ENCODE measurements around the gene LETMD1. TPM values are rescaled to one million over a fixed set of nuclear protein-coding genes. Genes with fewer than 3 reads are reported as not detected.
"Not testable (repeated sequence)": the region's sequence is repeated elsewhere in the genome, so short reads cannot be mapped to it uniquely, and the experiment has no call there.

LETMD1 gene
- total RNA-seq, 1 donor: 63.4 TPM

DNA sequence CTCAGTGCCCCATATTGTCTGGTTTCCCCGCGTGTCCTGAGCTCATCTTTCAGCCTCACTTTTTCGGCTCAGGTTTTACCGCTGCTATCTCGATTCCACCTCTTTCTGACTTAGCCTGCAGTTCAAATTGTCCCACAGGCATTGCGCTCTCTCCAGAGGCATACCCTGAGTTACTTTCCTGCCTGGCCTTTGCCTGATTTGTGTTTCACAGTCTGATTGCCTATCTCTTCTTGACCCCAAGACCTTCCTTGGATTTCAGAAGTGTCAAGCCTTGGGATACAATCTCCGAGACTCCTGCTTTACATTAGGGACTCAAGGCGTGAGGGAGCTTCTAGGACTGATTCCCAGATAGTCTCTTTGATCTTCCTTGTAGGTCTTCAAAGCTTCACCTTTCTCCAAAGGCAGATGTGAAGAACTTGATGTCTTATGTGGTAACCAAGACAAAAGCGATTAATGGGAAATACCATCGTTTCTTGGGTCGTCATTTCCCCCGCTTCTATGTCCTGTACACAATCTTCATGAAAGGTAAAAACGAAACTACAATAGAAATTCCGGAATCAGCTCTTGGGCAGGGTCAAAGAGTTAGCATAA, 629 bp downstream of the LETMD1 start:
- Histone ChIP-seq H3K4me1 (ENCODE audit: insufficient read depth, low read length) (peaks cover 16% of the 10 kb centered on the region), H3K27me3 (ENCODE audit: insufficient read depth, low read length) (no peaks in the 10 kb centered on the region), H3K4me3 (ENCODE audit: low read length) (peak overlapping the region; percentile 69), H3K9me3 (ENCODE audit: low read depth, low read length) (no peaks in the 10 kb centered on the region)

DNA sequence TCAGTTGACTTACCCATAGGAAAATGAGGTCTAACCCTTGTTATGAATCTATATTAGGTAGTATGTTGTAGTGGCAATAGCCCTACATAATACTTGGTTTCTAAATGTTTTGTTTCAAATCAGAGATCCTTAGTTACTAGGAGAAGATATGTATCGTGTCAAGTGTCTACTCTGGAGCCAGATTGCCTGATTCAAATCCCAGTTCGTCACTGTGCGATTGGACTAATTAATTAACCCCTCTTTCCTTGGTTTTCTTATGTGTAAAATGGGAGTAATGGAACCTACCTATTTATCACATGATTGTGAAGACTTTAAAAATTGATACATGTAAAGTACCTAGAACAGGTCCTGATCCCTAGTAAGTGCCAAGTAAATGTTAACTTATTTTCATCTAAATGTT, 1.4 kb downstream of the LETMD1 start:
- H3K9me3 ChIP-seq (ENCODE audit: low read depth, low read length): no peaks in the 10 kb centered on the region
- peaks cover 16% of the 10 kb centered on the region for H3K4me1 ChIP-seq (ENCODE audit: insufficient read depth, low read length)
- H3K27me3 ChIP-seq (ENCODE audit: insufficient read depth, low read length): no peaks in the 10 kb centered on the region
- no peak overlapping the region for H3K4me3 ChIP-seq (ENCODE audit: low read length)

DNA sequence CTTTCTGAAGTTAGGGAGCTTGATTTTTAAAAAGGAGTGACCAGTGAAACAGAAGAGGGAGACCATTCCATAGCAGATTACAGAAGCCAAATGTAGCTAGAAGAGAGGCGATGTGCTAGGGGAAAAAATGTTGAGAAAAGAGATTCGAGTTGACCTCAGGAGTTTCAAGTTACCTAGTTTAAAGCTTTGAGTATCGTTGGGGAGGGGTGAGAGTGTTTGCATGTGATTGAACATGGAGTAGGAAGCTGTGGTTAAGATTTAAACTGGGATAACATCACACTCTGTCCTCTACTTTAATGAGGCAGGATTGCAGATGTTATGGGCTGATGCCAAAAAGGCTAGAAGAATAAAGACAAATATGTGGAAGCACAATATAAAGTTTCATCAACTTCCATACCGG, 3.7 kb downstream of the LETMD1 start:
- Histone ChIP-seq H3K4me3 (ENCODE audit: low read length) (no peak overlapping the region), H3K9me3 (ENCODE audit: low read depth, low read length) (no peaks in the 10 kb centered on the region), H3K27me3 (ENCODE audit: insufficient read depth, low read length) (no peaks in the 10 kb centered on the region), H3K4me1 (ENCODE audit: insufficient read depth, low read length) (peaks cover 23% of the 10 kb centered on the region)

DNA sequence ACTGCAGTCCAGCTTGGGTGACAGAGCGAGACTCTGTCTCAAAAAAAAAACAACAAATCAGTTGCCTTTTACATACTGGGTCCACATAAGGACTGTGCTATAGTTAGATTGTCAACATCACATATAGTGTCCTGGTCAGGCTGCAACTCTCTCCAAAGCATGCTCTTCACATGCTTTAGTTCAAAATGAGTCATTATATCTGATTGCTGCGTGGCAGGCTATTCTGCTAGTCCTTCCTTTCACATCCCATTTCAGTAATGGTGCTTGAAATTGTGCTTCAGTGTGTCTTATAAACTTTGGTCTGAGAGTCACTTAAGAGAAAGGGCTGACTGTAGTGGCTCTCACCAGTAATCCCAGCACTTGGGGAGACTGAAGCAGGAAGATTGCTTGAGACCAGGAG, 6.9 kb downstream of the LETMD1 start:
- Histone ChIP-seq H3K4me1 (ENCODE audit: insufficient read depth, low read length) (peaks cover 10% of the 10 kb centered on the region), H3K27me3 (ENCODE audit: insufficient read depth, low read length) (no peaks in the 10 kb centered on the region), H3K9me3 (ENCODE audit: low read depth, low read length) (no peaks in the 10 kb centered on the region), H3K4me3 (ENCODE audit: low read length) (no peak overlapping the region)

DNA sequence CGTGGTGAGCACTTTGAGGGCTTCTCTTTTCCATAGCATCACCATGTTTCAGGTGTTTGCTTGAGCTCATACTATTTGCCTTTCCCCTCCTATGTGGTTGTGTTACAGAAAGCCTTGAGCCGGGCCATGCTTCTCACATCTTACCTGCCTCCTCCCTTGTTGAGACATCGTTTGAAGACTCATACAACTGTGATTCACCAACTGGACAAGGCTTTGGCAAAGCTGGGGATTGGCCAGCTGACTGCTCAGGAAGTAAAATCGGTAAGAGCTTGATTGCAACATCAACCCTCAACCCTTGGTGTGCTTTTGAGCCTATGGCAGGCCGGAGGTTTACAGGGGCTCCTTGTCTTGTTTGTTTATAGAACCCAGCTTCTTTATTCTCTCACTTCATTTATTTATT, 8.1 kb downstream of the LETMD1 start:
- no peaks in the 10 kb centered on the region for H3K27me3 ChIP-seq (ENCODE audit: insufficient read depth, low read length)
- no peak overlapping the region for H3K4me3 ChIP-seq (ENCODE audit: low read length)
- H3K9me3 ChIP-seq (ENCODE audit: low read depth, low read length): no peaks in the 10 kb centered on the region
- H3K4me1 ChIP-seq (ENCODE audit: insufficient read depth, low read length): peaks cover 10% of the 10 kb centered on the region

DNA sequence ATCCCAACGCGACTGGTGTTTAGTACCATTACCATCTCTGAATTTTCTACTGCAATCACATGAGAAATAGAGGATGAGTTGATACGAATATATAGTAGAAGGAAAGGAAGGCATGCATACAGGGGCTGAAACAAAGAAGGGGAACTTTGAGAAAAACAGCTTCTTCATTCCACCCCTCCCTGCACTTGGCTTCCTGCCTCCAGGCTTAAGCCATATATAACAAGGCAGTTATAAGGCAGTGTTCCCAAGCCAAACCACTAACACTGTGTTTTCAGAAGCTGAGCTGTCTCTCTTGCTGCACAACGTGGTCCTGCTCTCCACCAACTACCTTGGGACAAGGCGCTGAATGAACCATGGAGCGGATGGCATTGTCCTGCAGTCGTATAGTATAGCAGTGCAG, 11.0 kb downstream of the LETMD1 start:
- Histone ChIP-seq H3K4me1 (ENCODE audit: insufficient read depth, low read length) (peaks cover 10% of the 10 kb centered on the region), H3K4me3 (ENCODE audit: low read length) (no peak overlapping the region), H3K9me3 (ENCODE audit: low read depth, low read length) (no peaks in the 10 kb centered on the region), H3K27me3 (ENCODE audit: insufficient read depth, low read length) (no peaks in the 10 kb centered on the region)

DNA sequence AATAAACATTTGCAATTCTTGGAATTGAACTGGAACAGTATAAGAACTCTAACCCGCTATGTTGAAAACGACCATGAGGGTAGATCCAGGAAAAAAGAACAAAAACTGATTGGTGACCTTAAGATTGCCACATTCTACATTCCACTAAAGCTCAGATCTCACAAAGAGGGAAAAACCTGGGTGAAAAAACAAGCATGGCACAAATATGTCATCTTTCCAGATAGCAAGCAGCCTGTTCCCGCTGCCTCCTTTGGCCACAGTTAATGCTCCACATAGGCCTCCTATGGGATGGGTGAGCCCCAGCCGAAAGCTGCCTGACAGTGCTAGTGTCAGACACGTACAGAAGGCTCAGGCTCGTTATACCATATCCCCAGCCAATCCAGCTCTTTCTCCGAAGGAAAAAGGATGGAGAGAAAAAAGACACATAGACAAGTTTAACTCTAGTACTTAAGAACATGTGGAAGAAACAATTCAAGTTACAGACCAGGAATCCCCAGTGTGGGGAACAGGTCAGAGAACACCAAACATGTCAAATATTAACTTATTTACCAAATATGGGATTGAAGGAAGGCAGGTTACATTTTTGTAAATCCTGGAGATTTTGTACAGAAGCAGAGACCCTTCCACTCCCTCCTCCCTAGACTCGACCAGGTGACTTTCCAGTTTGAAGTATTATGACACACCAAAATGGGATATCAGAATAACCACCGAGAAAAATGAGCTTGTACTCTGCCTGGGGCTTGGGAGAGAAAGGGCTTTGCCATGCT, 14.7 kb downstream of the LETMD1 start:
- Histone ChIP-seq H3K9me3 (ENCODE audit: low read depth, low read length) (no peaks in the 10 kb centered on the region), H3K27me3 (ENCODE audit: insufficient read depth, low read length) (no peaks in the 10 kb centered on the region), H3K4me1 (ENCODE audit: insufficient read depth, low read length) (peaks cover 4% of the 10 kb centered on the region), H3K4me3 (ENCODE audit: low read length) (no peak overlapping the region)

DNA sequence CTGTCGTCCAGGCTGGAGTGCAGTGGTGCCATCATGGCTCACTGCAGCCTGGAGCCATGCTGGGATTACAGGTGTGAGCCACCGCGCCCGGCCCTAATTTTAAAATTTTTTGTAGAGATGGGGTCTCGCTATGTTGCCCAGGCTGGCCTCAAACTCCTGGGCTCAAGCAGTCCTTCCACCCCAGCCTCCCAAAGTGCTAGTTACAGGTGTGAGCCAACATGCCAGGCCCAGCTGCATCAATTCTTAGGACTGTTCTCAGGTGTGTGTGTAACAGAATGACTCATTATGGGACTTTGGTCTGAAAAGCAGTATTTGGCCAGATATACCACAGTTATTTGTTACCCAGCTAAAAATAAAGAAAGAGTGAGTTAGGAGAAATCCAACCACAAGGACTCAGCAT, 17.4 kb downstream of the LETMD1 start:
- H3K4me3 ChIP-seq (ENCODE audit: low read length): no peak overlapping the region
- no peaks in the 10 kb centered on the region for H3K4me1 ChIP-seq (ENCODE audit: insufficient read depth, low read length)
- no peaks in the 10 kb centered on the region for H3K9me3 ChIP-seq (ENCODE audit: low read depth, low read length)
- no peaks in the 10 kb centered on the region for H3K27me3 ChIP-seq (ENCODE audit: insufficient read depth, low read length)

DNA sequence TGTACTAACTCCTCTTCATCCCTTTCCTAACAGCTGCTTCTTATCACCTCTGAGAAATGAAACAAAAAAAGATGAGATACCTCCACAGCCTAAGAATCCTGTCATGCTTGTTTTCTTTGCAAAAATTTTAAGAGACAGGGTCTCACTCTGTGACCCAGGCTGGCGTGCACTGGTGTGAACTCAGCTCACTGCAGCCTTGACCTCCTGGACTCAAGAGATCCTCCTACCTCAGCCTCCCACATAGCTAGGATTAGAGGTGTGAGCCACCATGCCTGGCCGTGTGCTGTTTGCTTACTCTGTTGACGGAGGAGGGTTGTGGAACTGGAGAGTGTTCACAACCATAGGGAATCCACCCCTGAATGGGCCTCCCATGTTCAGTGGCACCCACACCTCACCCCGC, 19.1 kb downstream of the LETMD1 start:
- H3K4me3 ChIP-seq (ENCODE audit: low read length): no peak overlapping the region
- H3K9me3 ChIP-seq (ENCODE audit: low read depth, low read length): no peaks in the 10 kb centered on the region
- H3K4me1 ChIP-seq (ENCODE audit: insufficient read depth, low read length): no peaks in the 10 kb centered on the region
- no peaks in the 10 kb centered on the region for H3K27me3 ChIP-seq (ENCODE audit: insufficient read depth, low read length)

DNA sequence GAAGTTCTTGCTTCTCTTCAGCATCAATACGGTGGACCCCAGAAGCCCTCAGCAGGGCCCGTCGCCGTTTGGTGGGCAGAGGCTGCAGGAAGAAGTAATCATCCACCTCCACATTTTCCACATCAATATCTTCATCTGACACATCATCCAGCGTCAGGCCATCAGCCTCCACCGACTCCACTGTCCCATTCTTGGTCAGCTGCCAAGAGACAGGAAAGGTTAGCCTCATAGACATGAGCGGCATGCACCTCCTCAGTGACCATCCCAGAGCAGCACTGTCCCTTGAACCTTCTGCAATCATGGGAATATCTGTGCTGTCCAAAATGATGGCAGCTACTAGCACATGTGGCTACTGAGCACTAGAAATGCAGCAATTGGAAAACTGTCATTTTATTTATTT, 19.6 kb downstream of the LETMD1 start:
- H3K4me3 ChIP-seq (ENCODE audit: low read length): no peak overlapping the region
- H3K9me3 ChIP-seq (ENCODE audit: low read depth, low read length): no peaks in the 10 kb centered on the region
- no peaks in the 10 kb centered on the region for H3K4me1 ChIP-seq (ENCODE audit: insufficient read depth, low read length)
- H3K27me3 ChIP-seq (ENCODE audit: insufficient read depth, low read length): no peaks in the 10 kb centered on the region

DNA sequence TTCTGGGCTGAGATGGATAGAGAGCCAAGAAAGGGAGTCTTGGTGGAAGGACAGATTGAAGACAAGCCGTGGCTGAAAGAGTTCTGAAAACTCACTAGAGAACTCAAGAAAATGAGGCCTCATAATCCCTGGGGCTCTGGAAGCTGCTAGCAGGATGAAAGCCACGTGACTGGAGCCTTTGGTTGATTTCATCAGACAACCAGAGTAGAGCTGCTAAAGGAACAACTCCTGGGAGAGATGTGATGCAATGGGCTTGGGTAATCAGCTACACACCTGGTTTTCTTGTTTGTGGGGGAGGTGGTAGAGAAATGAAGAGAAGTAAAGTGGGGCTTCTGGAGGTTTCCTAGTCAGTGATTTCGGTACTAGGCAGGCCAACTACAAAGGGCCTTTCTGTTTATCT, 21.9 kb downstream of the LETMD1 start:
- no peaks in the 10 kb centered on the region for H3K27me3 ChIP-seq (ENCODE audit: insufficient read depth, low read length)
- no peak overlapping the region for H3K4me3 ChIP-seq (ENCODE audit: low read length)
- H3K9me3 ChIP-seq (ENCODE audit: low read depth, low read length): no peaks in the 10 kb centered on the region
- no peaks in the 10 kb centered on the region for H3K4me1 ChIP-seq (ENCODE audit: insufficient read depth, low read length)

DNA sequence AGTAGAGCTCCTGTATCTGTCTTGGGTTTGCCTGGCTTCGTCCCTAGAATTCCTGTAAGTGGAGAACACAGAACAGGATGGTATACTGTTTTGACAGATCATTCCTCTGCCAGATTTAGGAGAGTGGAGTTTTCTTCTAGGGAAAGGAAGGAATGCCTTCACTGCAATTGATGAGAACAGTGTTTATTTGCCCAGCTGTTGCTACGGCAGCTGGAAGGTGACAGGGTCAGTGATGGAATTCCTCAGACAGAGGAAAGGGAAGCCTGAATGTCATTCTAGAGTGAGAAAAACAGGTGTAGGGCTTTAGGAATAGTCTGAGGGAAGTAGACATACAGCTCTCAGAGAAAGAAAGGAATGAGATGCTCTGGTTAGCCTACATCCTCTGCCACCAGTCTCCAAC, 23.5 kb downstream of the LETMD1 start:
- Histone ChIP-seq H3K4me1 (ENCODE audit: insufficient read depth, low read length) (peaks cover 6% of the 10 kb centered on the region), H3K27me3 (ENCODE audit: insufficient read depth, low read length) (no peaks in the 10 kb centered on the region), H3K4me3 (ENCODE audit: low read length) (no peak overlapping the region), H3K9me3 (ENCODE audit: low read depth, low read length) (no peaks in the 10 kb centered on the region)

DNA sequence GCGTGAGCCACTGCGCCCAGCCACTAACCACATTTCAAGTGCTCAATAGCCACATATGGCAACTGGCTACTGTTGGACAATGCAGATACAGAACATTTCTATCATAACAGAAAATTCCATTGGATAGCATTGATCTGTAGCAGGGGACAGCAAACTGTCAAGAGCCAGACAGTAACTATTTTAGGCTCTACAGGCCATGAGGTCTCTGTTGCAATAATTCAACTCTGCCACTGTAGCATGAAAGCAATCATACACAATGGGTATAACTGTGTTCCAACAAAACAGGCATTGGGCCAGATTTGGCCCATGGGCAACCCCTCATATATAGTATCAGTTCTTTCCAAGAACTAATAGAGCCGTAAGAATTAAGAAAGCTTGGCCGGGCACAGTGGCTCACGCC, 27.3 kb downstream of the LETMD1 start:
- Histone ChIP-seq H3K4me3 (ENCODE audit: low read length) (no peak overlapping the region), H3K9me3 (ENCODE audit: low read depth, low read length) (no peaks in the 10 kb centered on the region), H3K27me3 (ENCODE audit: insufficient read depth, low read length) (no peaks in the 10 kb centered on the region), H3K4me1 (ENCODE audit: insufficient read depth, low read length) (peaks cover 7% of the 10 kb centered on the region)

DNA sequence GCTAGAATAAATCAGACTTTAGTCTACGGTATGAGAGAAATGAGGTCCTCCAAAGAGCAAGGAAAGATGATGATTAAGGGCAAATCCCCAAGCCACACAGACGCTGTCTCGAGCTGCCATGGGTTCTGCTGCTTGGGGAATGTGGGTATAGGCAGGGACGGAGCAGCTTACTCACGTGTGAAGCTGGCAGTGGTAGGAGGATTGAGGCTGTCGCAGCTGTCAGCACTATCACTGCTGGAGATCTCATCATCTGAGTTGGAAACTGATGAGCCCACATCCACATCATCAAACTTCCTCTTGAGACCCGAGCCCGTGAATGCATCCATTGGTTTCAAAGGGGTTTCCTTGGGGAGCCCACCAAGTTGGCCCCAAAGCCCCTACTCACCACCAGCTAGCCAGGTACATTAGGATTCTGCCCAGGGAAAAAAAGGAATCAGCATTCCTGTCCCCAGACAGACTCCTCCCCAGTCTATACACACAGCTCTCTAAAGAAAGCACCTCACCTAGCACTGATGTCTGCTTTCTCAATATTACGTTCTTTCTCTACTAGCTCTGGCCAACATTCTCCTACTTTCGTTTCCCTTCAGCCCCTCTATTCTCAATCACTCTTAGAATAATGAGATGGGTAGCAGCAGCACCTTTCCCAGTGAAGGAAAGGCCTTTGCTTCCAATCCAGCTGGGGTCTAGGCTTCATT, 28.3 kb downstream of the LETMD1 start:
- no peak overlapping the region for H3K4me3 ChIP-seq (ENCODE audit: low read length)
- no peaks in the 10 kb centered on the region for H3K9me3 ChIP-seq (ENCODE audit: low read depth, low read length)
- no peaks in the 10 kb centered on the region for H3K27me3 ChIP-seq (ENCODE audit: insufficient read depth, low read length)
- peaks cover 7% of the 10 kb centered on the region for H3K4me1 ChIP-seq (ENCODE audit: insufficient read depth, low read length)

DNA sequence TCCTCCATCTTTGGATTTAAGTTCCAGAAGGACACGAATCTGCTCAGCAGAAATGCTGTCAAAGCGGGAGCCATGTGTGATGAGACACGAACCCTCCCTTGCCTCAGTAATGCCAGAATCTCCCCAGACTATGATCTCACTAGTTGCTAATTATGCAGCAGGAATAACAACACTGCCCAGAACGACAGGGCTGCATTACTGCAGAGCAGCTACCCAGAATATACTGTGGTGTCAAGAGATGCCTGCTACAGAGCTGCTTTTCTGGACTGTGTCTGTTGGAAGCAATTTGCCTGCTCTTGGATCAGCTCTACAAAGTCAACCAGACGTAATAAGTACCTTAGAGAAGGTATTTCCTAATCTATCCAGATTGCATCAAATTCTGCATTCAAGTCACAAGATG, 29.8 kb downstream of the LETMD1 start:
- Histone ChIP-seq H3K4me3 (ENCODE audit: low read length) (no peak overlapping the region), H3K4me1 (ENCODE audit: insufficient read depth, low read length) (peaks cover 19% of the 10 kb centered on the region), H3K27me3 (ENCODE audit: insufficient read depth, low read length) (no peaks in the 10 kb centered on the region), H3K9me3 (ENCODE audit: low read depth, low read length) (no peaks in the 10 kb centered on the region)

DNA sequence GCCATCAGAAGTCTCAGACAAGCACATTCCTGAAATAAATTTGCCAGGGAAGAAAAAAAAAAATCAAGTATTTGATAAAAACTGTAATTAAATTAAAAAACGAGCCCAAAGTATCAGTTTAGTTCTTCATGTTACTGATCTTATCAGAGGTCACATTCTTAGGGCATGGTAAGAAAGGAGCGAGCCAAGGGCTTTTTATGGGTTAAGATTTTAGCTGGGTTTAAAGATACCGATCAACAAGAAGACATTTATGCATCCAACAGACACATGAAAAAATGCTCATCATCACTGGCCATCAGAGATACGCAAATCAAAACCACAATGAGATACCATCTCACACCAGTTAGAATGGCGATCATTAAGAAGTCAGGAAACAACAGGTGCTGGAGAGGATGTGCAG, 30.2 kb downstream of the LETMD1 start:
- not testable (repeated sequence) for H3K9me3 ChIP-seq (ENCODE audit: low read depth, low read length); H3K4me3 ChIP-seq (ENCODE audit: low read length)
- H3K4me1 ChIP-seq (ENCODE audit: insufficient read depth, low read length): peaks cover 20% of the 10 kb centered on the region

More for the DNA sequence above, 30.2 kb downstream of the LETMD1 start:
- not testable (repeated sequence) for H3K27me3 ChIP-seq (ENCODE audit: insufficient read depth, low read length)

All from mononuclear cell (primary cell).